GM12878 (cell line): ENCODE measurements around the gene DOCK9. TPM values are rescaled to one million over a fixed set of nuclear protein-coding genes. Genes with fewer than 3 reads are reported as not detected.

Experiments
- ATAC-seq: fragments of 200-7000 bp; cut with Tn5 transposase; 3 replicates; pipeline ENCODE4 v1.9.1; 2020; ENCODE audit warnings: mild to moderate bottlenecking, moderate library complexity
- BruUV-seq: library from RNA; stranded (reverse); fragments of 400-500 nt; replicated peaks from 2 replicates; lab custom pipeline; 2021; lab: Mats Ljungman, UMichigan
- CTCF ChIA-PET: fragments of 300-600 bp; sonication (Branson Sonifier 250); formaldehyde crosslinking; extraction: SDS; loops from one replicate; lab custom pipeline; 2021; ENCODE audit warnings: inconsistent platforms; lab: Yijun Ruan, JAX
- POLR2A ChIA-PET: fragments of 350-600 bp; formaldehyde crosslinking; extraction: SDS; loops from one replicate; lab custom pipeline; 2021; ENCODE audit warnings: inconsistent platforms; lab: Charles Lee
- RAD21 ChIA-PET: fragments of 300-600 bp; sonication (Branson Sonifier 250); formaldehyde crosslinking; loops from one replicate; lab custom pipeline; 2023; ENCODE audit warnings: antibody characterized with exemption; ENCODE audit not compliant: unreplicated experiment; lab: Charles Lee
- SMC1A ChIA-PET: fragments of 300-600 bp; sonication (Branson Sonifier 250); formaldehyde crosslinking; loops from one replicate; lab custom pipeline; 2023; ENCODE audit not compliant: unreplicated experiment, uncharacterized antibody; lab: Charles Lee
- DNase-seq: peaks from one replicate; pipeline ENCODE4 v3.0.0-alpha.2; 2011; ENCODE audit warnings: low read depth, low spot score
- FAIRE-seq: peaks from 3 replicates; lab custom pipeline; 2011; peaks lifted over from hg19 to GRCh38; lab: Jason Lieb, UNC
- H2AFZ ChIP-seq: 2 replicates; pipeline ENCODE4 v1.6.0; 2011; ENCODE audit warnings: low read depth, low read length, control low read depth; ENCODE audit not compliant: control insufficient read depth
- H3K27ac ChIP-seq: 2 replicates; pipeline ENCODE4 v1.5.1; 2011; ENCODE audit warnings: control low read depth; ENCODE audit not compliant: control insufficient read depth, insufficient read depth
- H3K27me3 ChIP-seq, 2 experiments: replicated peaks in 1 of 2; 2 replicates each; pipeline versions ENCODE4 v1.6.0 to v1.6.1; 2011; ENCODE audit warnings: low read length in 1 of 2; ENCODE audit not compliant: control insufficient read depth in 2 of 2, insufficient read depth in 2 of 2
- H3K36me3 ChIP-seq, 2 experiments: 2 replicates each; pipeline ENCODE4 v1.5.1; 2011; ENCODE audit warnings: low read length in 1 of 2; ENCODE audit not compliant: control insufficient read depth in 2 of 2, insufficient read depth in 2 of 2
- H3K4me1 ChIP-seq: 2 replicates; pipeline ENCODE4 v1.6.1; 2011; ENCODE audit warnings: mild to moderate bottlenecking, low read length, moderate library complexity, mixed read lengths; ENCODE audit not compliant: control insufficient read depth, insufficient read depth
- H3K4me2 ChIP-seq: 2 replicates; pipeline ENCODE4 v1.6.0; 2011; ENCODE audit warnings: control low read depth; ENCODE audit not compliant: control insufficient read depth, insufficient read depth
- H3K4me3 ChIP-seq: fragments of 200-600 bp; sonication (generic); 2 replicates; pipeline ENCODE4 v1.5.1; 2016
- H3K79me2 ChIP-seq: 2 replicates; pipeline ENCODE4 v1.6.0; 2011; ENCODE audit warnings: low read length; ENCODE audit not compliant: control insufficient read depth, insufficient read depth
- H3K9ac ChIP-seq: 2 replicates; pipeline ENCODE4 v1.8.0; 2011; ENCODE audit warnings: low read length, control low read depth, mixed read lengths; ENCODE audit not compliant: control insufficient read depth, insufficient read depth
- H3K9me3 ChIP-seq: replicated peaks from 3 replicates; pipeline ENCODE4 v1.5.1; 2011; ENCODE audit warnings: mild to moderate bottlenecking, low read length; ENCODE audit not compliant: control insufficient read depth, insufficient read depth
- H4K20me1 ChIP-seq: 2 replicates; pipeline ENCODE4 v1.6.0; 2011; ENCODE audit not compliant: control insufficient read depth, insufficient read depth
- BHLHE40 ChIP-seq, 2 experiments: fragments of 450-650 bp in 1 of 2; IDR thresholded peaks; 2 replicates each; pipeline ENCODE4 v1.6.1; 2011 to 2017; ENCODE audit warnings: low read depth in 2 of 2, borderline replicate concordance in 1 of 2, improper control_type of control experiment in 1 of 2, low read length in 1 of 2, mild to moderate bottlenecking in 1 of 2
- HDAC2 ChIP-seq: fragments of 200-600 bp; sonication (generic); IDR thresholded peaks from 2 replicates; pipeline ENCODE4 v1.6.1; 2017
- IRF3 ChIP-seq: fragments of 450-650 bp; IDR thresholded peaks from 2 replicates; pipeline ENCODE4 v1.6.1; 2014; ENCODE audit warnings: mild to moderate bottlenecking
- JUND ChIP-seq: IDR thresholded peaks from 2 replicates; pipeline ENCODE4 v1.6.1; 2012; ENCODE audit warnings: low read depth, mild to moderate bottlenecking, low read length, improper control_type of control experiment, moderate library complexity
- NBN ChIP-seq: fragments of 450-650 bp; IDR thresholded peaks from 2 replicates; pipeline ENCODE4 v1.6.1; 2016
- RB1 ChIP-seq: fragments of 450-650 bp; formaldehyde crosslinking; IDR thresholded peaks from 2 replicates; pipeline ENCODE4 v1.6.1; 2017; ENCODE audit warnings: mild to moderate bottlenecking, borderline replicate concordance
- STAT1 ChIP-seq: fragments of 450-650 bp; conservative IDR thresholded peaks from 2 replicates; pipeline ENCODE4 v1.6.1; 2014; ENCODE audit warnings: antibody characterized with exemption, mild to moderate bottlenecking
- TBL1XR1 ChIP-seq: IDR thresholded peaks from 2 replicates; pipeline ENCODE4 v1.6.1; 2012; ENCODE audit warnings: low read depth, low read length, improper control_type of control experiment
- whole genome bisulfite sequencing: methylation state at CpG from one replicate; pipeline ENCODE4 v1.1.6; 2016; ENCODE audit warnings: low lambda C conversion rate; ENCODE audit not compliant: insufficient replicate concordance, insufficient coverage; ENCODE audit errors: missing lambda C conversion rate; 5-methylcytosine and 5-hydroxymethylcytosine counted together
- in situ Hi-C: fragments of 300-500 bp; cut with MboI; formaldehyde crosslinking; loops from 9 replicates; pipeline ENCODE4 v1.14.3; 2018; ENCODE audit warnings: mixed read lengths
- intact Hi-C: fragments of 100-400 bp; cut with micrococcal nuclease; formaldehyde crosslinking; loops from one replicate; pipeline ENCODE4 v1.14.2; 2022; ENCODE audit not compliant: unreplicated experiment
- polyA plus RNA-seq, 11 experiments: library from polyadenylated mRNA; depleted of rRNA in 4 of 11; unstranded in 6 of 11; stranded (reverse) in 5 of 11; fragments of >200 nt; fragmentation: Nextera tagmentation in 4 of 11; fragmentation: Illumina TruSeq in 1 of 11; extraction: Ambion mirVana in 4 of 11; extraction: Trizol in 1 of 11; gene quantifications; 1 replicate in 1 of 11; 2 replicates in 10 of 11; pipeline versions ENCODE4 v1.2.1 to v1.2.3, GENCODE V29; 2011 to 2016; ENCODE audit warnings: inconsistent platforms in 2 of 11, missing spikeins in 2 of 11, low read depth in 1 of 11
- total RNA-seq, 4 experiments: library from RNA; depleted of rRNA in 3 of 4; stranded (reverse); fragments of >200 nt in 3 of 4; fragmentation: Illumina TruSeq in 1 of 4; extraction: Trizol in 1 of 4; gene quantifications; 2 replicates each; pipeline versions ENCODE4 v1.2.1 to v1.2.3, GENCODE V29; 2013 to 2021
- TF ChIP-seq, protein P1 (sequence below): fragments of 450-650 bp; formaldehyde crosslinking; IDR thresholded peaks from 2 replicates; pipeline ENCODE4 v1.5.0; 2022; ENCODE audit warnings: mild to moderate bottlenecking, missing genetic modification characterization
- TF ChIP-seq, protein P2 (sequence below): fragments of 450-650 bp; IDR thresholded peaks from 2 replicates; pipeline ENCODE4 v1.6.1; 2017; ENCODE audit warnings: low read depth, mild to moderate bottlenecking, moderate library complexity

DOCK9 gene
- total and polyA plus RNA-seq, 10 of the 15 experiments (the other 5 are each of a cell fraction or from before 2014, with no cell fraction given), result 0.09 to 2.9 (median 0.74) TPM

DNA sequence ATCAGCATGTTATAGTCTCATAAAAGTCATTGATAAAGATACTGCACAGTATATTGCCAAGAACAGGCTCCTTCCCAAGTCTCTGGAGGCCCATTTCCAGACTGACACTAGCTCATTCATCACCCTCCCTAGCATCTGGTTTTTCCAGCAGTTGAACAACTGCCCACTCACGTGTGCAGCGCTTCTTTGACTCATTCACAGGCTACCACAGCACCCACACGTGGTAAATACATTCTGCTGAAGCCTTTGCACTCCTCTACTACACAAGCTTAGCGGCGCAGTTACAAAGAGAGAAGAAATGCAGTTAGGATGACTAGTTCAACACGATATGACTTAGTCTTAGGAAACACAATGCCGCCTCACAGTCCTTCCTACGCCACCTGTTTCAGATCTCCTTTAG, 87.7 kb downstream of the DOCK9 start:
- no peaks in the 10 kb centered on the region for H4K20me1 ChIP-seq
- H3K9me3 ChIP-seq, result no peaks in the 10 kb centered on the region
- no peaks in the 10 kb centered on the region for H3K4me1 ChIP-seq
- FAIRE-seq, result no peak
- H3K36me3 ChIP-seq, result no peaks in the 10 kb centered on the region
- in situ Hi-C loops (no loop called here), intact Hi-C loops (no loop called here)
- H3K9ac ChIP-seq, result no peak overlapping the region
- 0 out of 4 replicates have a peak, but pooled peaks of 1 of the 2 experiments have one; percentile 19 for TF ChIP-seq BHLHE40 (IDR thresholded peaks at IDR 0.05; ENCODE audit: borderline replicate concordance in 1 of 2, low read depth in 2 of 2, low read length in 1 of 2)
- TF ChIP-seq RB1, result no peak
- DNase-seq, result no peak
- WGBS, result 43% methylated on average over 8 of the region's 8 CpGs
- H3K79me2 ChIP-seq, result no peaks in the 10 kb centered on the region
- no peak overlapping the region for H3K4me2 ChIP-seq
- no TSS peak for BruUV-seq
- ChIA-PET RAD21 (no interaction called here), CTCF (interaction anchor here (0.6 to 1.5 kb wide), 3 partner anchors 21 to 199 kb away, joined by 3 to 4 read pairs (median 3); no protein-coding TSS in a partner anchor), POLR2A (no interaction called here), SMC1A (no interaction called here)
- H2AFZ ChIP-seq, result no peak overlapping the region
- H3K27me3 ChIP-seq, result no peaks in the 10 kb centered on the region
- no peak for ATAC-seq
- H3K4me3 ChIP-seq, result no peak overlapping the region
- H3K27ac ChIP-seq, result no peak overlapping the region

GRCh38 chr13:98889419-98890085, 88.3 kb downstream of the DOCK9 start:
- Histone ChIP-seq H3K27ac (no peak overlapping the region), H3K4me1 (no peaks in the 10 kb centered on the region), H3K36me3 (no peaks in the 10 kb centered on the region), H3K4me3 (no peak overlapping the region), H3K9me3 (no peaks in the 10 kb centered on the region), H3K27me3 (no peaks in the 10 kb centered on the region), H3K79me2 (no peaks in the 10 kb centered on the region), H3K4me2 (no peak overlapping the region), H4K20me1 (no peaks in the 10 kb centered on the region), H3K9ac (no peak overlapping the region), H2AFZ (no peak overlapping the region)
- CTCF ChIA-PET, result interaction anchor here (0.6 to 1.5 kb wide), 3 partner anchors 20 to 199 kb away, joined by 3 to 4 read pairs (median 3); no protein-coding TSS in a partner anchor
- intact Hi-C loops, result no loop called here
- in situ Hi-C loops, result no loop called here
- no peak for ATAC-seq
- no TSS peak for BruUV-seq
- POLR2A ChIA-PET, result no interaction called here
- FAIRE-seq, result no peak
- DNase-seq, result no peak
- WGBS, result 18% methylated on average over 4 of the region's 4 CpGs
- SMC1A ChIA-PET, result no interaction called here
- RAD21 ChIA-PET, result no interaction called here
- TF ChIP-seq, protein P1, sequence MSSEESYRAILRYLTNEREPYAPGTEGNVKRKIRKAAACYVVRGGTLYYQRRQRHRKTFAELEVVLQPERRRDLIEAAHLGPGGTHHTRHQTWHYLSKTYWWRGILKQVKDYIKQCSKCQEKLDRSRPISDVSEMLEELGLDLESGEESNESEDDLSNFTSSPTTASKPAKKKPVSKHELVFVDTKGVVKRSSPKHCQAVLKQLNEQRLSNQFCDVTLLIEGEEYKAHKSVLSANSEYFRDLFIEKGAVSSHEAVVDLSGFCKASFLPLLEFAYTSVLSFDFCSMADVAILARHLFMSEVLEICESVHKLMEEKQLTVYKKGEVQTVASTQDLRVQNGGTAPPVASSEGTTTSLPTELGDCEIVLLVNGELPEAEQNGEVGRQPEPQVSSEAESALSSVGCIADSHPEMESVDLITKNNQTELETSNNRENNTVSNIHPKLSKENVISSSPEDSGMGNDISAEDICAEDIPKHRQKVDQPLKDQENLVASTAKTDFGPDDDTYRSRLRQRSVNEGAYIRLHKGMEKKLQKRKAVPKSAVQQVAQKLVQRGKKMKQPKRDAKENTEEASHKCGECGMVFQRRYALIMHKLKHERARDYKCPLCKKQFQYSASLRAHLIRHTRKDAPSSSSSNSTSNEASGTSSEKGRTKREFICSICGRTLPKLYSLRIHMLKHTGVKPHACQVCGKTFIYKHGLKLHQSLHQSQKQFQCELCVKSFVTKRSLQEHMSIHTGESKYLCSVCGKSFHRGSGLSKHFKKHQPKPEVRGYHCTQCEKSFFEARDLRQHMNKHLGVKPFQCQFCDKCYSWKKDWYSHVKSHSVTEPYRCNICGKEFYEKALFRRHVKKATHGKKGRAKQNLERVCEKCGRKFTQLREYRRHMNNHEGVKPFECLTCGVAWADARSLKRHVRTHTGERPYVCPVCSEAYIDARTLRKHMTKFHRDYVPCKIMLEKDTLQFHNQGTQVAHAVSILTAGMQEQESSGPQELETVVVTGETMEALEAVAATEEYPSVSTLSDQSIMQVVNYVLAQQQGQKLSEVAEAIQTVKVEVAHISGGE, result no peak
- TF ChIP-seq IRF3 (no peak), NBN (no peak), STAT1 (no peak), JUND (no peak), TBL1XR1 (no peak), HDAC2 (no peak)
- TF ChIP-seq, protein P2, sequence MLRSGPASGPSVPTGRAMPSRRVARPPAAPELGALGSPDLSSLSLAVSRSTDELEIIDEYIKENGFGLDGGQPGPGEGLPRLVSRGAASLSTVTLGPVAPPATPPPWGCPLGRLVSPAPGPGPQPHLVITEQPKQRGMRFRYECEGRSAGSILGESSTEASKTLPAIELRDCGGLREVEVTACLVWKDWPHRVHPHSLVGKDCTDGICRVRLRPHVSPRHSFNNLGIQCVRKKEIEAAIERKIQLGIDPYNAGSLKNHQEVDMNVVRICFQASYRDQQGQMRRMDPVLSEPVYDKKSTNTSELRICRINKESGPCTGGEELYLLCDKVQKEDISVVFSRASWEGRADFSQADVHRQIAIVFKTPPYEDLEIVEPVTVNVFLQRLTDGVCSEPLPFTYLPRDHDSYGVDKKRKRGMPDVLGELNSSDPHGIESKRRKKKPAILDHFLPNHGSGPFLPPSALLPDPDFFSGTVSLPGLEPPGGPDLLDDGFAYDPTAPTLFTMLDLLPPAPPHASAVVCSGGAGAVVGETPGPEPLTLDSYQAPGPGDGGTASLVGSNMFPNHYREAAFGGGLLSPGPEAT, result no peak
